Stimulated activated CD8-positive, alpha-beta memory T cell treated with anti-CD3 and anti-CD28 coated beads, Interleukin-12 subunit alpha, Interleukin-12 subunit beta, amount 100 ng/mL, for 4 hours (primary cell): ENCODE results near the gene TBATA.

Experiments
- DNase-seq: peaks from one replicate; pipeline ENCODE4 v3.0.0-alpha.2; 2020; ENCODE audit warnings: low read depth

Gene TBATA

DNA sequence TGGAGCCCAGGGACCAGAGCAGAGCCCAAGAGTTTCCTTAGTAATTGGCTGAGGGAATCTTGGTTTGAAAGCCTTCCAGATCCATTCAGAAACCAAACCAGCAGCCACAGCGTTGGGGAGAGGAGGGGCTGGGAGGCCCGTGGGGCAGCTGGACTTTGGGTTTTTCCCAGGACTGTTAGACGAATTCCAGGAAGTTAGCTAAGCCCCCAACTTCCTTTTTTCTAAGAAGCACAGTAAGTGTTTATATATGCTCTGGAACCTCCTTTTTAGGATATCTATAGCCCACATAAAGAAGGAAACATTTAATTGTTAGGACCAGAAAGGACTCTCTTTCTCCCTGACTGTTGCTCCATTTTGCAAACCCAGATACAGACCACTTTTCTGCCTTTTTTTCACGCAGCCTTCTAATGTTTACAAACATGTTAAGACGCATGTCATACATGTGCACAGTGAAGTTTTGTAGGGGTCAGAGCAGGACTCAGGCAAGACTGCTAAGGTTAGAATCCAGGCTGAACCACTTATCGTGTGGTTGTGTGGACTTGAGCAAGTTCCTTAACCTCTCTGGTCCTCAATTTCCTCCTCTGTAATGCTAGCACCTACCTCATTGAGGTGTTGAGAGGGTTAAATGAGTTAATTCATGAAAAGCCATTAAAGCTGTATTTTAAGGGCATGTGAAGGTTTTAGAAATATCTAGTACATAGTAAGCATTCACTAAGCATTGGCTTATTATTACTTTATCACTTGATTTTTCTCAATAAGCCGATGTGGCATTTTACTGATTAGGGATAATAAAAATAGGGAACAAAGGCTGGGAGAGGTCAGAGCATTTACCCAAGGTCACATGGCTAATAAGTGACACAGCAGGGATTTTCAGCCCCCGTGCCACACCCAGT lies 42.4 kb downstream of the TBATA start:
- DNase-seq = no peak

DNA sequence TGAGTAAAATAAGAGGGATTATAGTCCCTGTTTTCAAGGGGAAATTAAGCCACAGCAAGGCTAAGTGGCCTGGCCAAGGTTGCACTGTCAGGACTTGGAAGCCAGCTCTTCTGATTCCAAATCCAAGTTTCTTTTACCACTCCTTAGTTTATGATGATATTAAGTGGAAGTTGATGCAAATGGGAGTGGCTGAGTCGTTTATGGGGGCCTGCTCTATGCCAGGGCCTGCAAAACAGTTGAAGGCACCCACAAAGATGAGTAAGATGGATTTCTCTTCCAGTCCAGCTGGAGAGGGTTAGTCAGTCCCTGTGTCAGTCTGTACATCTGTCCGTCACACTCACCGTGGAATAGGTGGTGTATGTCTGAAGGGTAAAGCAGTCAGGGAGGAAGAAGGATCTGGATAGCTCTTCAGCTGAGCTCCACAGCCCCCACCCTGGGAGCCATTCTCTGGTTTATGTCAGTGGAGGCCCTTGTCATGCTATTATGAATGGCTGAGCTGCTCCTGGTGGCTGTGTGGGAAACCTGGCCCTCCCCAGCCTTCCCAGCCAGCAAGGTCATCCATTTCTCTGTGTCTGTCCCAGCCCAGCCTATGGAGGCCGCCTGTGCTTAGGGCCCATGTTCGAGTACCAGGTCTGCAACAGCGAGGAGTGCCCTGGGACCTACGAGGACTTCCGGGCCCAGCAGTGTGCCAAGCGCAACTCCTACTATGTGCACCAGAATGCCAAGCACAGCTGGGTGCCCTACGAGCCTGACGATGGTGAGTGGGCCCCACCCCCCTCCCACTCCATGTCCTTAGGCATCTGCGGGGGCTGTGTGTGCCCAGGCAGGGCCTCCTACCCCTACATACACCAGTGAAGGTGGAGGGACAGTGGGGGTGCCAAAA lies 44.5 kb downstream of the TBATA start:
- DNase-seq = no peak

GRCh38 chr10:70738761-70739121 lies 46.4 kb downstream of the TBATA start:
- no peak for DNase-seq

DNA sequence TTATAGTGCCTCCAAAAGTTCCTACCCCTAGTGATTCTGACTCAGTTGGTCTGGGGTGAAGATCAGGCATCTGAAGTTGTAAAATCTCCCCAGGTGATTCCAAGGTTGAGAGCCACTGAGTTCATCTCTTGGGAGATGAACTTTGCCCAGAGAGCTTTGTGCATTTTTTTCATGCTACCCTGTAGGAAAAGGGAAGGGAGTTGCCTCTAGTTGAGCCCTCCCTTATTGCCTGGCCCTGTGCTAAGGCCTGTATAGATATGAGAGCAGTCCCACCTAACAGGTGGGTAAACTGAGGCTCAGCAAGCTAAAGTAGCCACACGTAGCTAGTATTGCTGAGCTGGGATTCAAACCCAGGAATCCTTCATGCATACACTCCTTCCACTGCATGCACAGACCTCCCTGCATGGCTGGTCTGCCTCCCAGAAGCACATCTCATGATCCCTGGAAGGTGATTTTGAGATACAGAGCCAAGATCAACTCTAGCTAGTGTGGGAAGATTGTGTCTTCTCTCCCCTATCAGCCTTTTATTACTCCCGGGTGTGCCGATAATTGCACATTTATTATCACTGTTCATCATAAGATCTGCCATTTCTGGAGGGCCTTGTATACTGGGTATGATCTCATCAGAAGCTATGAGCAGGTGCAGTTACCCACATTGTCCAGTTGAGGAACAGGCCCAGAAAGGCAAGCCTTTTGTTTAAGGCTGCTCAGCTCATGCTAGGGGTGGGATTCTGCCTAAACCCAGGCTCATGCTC lies 47.0 kb downstream of the TBATA start:
- no peak for DNase-seq

DNA sequence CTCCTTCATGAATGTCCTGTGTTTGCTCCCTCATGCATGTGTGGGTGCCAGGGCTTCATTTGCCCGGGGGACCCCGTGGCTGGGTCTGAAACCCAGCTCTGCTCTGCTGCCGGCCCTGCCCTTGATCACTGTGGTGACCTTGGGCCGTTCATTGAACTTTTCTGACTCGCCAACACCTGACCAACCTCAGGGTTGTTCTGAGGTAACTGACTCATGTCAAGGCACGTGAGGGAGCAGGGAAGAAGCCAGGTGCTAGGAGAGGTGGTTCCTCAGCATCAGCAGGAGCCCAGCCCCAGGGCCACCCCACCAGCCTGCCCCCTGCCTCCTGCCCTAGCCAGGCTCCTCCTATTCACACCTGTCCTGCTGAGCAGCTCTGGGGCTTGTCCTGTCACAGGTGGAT lies 47.9 kb downstream of the TBATA start:
- no peak for DNase-seq

GRCh38 chr10:70736525-70736924 lies 48.7 kb downstream of the TBATA start:
- DNase-seq = no peak

- no peak for DNase-seq
Measured at GRCh38 chr10:70735161-70735560, 50.0 kb downstream of the TBATA start.

DNA sequence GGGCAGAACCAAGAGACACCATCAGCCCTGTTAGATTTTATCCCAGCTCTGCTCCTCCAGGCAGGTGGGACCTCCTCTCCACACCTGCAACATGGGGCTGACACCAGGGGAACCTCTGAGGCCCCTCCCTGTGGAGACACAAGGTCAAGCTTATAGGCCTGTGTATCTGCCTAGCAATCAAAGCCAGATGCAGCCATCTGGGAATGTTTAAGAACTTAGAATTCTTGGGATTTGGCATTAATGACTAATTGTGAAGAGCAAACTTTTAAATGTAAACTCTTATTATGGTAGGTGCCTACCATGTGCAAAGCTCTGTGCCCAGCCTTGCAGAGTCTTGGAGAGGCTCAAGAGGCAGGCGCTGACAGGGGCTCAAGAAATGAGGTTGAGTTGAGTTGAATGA lies 52.1 kb downstream of the TBATA start:
- DNase-seq = no peak

DNA sequence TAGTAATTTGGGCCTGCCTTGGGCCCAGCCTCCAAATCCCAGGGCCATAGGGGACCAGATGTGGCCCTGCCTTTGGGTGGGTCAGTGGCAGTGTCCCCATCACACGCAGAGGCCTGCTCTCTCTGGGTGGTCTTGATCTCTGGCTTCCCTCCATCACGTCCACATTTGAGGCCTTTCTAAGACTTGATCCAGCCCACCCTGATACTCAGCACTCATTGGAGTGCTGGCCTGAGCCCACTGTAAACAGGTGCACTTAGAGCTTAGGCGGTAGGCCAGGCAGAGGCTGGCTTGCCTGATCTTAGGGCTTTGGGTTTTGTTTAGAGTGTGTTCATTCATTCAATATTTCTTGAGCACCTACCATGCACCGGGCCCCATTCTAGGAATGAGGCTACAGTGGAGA lies 52.6 kb downstream of the TBATA start:
- DNase-seq = no peak

DNA sequence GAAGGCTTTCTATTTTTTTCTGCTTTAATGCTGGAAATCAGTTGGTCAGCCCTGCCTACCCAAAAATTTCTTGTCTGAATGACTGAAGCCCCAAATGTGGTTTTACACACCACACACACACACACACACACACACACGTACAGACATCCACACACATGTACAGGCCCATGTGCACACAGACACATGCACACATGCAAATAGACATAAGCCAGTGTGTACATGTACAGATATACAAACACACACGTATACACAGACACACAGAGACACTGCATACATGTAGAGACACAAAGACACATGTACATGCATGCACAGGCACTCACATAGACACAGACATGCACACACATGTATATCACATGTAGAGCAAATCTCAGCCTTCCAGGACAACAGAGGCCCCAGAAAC lies 54.2 kb downstream of the TBATA start:
- no peak for DNase-seq

- DNase-seq = no peak
Measured at GRCh38 chr10:70729763-70730357, 55.3 kb downstream of the TBATA start.

DNA sequence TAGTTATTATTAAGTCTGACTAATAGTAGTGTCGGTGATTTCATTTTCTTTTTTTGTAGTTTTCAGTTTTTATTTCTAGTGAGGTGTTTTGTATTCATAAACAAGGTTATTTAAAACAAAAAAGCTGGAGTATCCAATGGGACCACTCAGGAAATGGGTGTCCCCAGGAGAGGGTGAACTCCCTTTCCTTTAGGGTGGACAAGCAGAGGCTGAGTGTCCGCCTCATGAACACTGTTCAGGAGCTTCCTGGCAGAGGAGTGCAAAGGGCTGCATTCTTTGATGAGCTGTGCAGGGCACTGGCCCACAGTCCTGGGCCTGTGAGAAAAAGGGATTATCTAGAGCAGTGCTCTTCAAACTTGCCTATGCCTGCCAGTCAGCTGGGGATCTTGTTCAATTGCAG lies 56.8 kb downstream of the TBATA start:
- no peak for DNase-seq

GRCh38 chr10:70726909-70727495 lies 58.2 kb downstream of the TBATA start:
- no peak for DNase-seq

DNA sequence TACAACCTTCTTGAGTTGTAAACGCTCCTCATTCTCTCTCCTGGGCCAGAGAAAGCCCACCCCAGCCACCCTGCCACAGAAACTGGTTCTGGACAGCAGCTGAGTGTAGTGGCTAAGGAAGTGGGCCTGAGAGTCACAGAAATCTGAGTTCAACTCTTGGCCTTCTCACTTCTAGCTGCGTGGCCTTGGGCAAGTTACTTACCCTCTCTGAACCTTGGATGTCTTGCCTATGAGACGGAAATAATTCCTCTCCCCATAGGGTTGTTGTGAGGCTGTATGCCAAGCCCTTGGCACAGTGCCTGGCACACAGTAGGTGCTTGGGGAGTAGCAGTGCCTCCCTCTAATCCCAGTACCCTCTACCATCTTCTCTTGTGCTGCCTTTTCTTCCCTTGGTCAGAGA lies 61.4 kb downstream of the TBATA start:
- no peak for DNase-seq

- no peak for DNase-seq
Measured at GRCh38 chr10:70722820-70723424, 62.3 kb downstream of the TBATA start.
